GM23338 (cell line): ENCODE results near the gene ZCCHC8. TPM values are rescaled to one million over a fixed set of nuclear protein-coding genes. Genes with fewer than 3 reads are reported as not detected.

Experiments
- ATAC-seq: fragments of 200-7000 bp; cut with Tn5 transposase; 3 replicates; pipeline ENCODE4 v1.9.1; 2020
- DNase-seq: peaks from one replicate; pipeline ENCODE4 v3.0.0-alpha.2; 2015; ENCODE audit warnings: low spot score
- H2AFZ ChIP-seq: fragments of 200-600 bp; sonication (generic); 2 replicates; pipeline ENCODE4 v1.8.0; 2016; ENCODE audit warnings: antibody characterized with exemption, mild to moderate bottlenecking, moderate library complexity
- H3F3A ChIP-seq: fragments of 200-600 bp; sonication (generic); replicated peaks from 2 replicates; pipeline ENCODE4 v1.8.0; 2017; ENCODE audit warnings: antibody characterized with exemption, mixed run types, low read depth
- H3K27ac ChIP-seq: fragments of 200-600 bp; sonication (generic); 2 replicates; pipeline ENCODE4 v1.6.1; 2016; ENCODE audit warnings: low read depth
- H3K27me3 ChIP-seq: fragments of 200-600 bp; sonication (generic); 2 replicates; pipeline ENCODE4 v1.8.0; 2016; ENCODE audit warnings: mild to moderate bottlenecking, mixed run types, moderate library complexity; ENCODE audit not compliant: insufficient read depth
- H3K36me3 ChIP-seq: fragments of 200-600 bp; sonication (generic); 2 replicates; pipeline ENCODE4 v1.8.0; 2016; ENCODE audit warnings: mild to moderate bottlenecking; ENCODE audit not compliant: insufficient read depth
- H3K4me1 ChIP-seq: fragments of 200-600 bp; sonication (generic); 2 replicates; pipeline ENCODE4 v1.8.0; 2016; ENCODE audit warnings: mild to moderate bottlenecking, moderate library complexity; ENCODE audit not compliant: insufficient read depth
- H3K4me2 ChIP-seq: fragments of 200-600 bp; sonication (generic); 2 replicates; pipeline ENCODE4 v1.7.1; 2017; ENCODE audit warnings: mixed run types
- H3K4me3 ChIP-seq: fragments of 200-600 bp; sonication (generic); 2 replicates; pipeline ENCODE4 v1.6.1; 2016; ENCODE audit warnings: mixed run types
- H3K79me2 ChIP-seq: fragments of 200-600 bp; sonication (generic); replicated peaks from 2 replicates; pipeline ENCODE4 v1.8.0; 2017; ENCODE audit warnings: mild to moderate bottlenecking; ENCODE audit not compliant: insufficient read depth
- H3K9me2 ChIP-seq: fragments of 200-600 bp; sonication (generic); 2 replicates; pipeline ENCODE4 v1.8.0; 2017; ENCODE audit not compliant: insufficient read depth
- H4K20me1 ChIP-seq: fragments of 200-600 bp; sonication (generic); replicated peaks from 2 replicates; pipeline ENCODE4 v1.8.0; 2017; ENCODE audit warnings: mild to moderate bottlenecking; ENCODE audit not compliant: insufficient read depth
- H3K27ac Mint-ChIP-seq: 2 replicates; pipeline ENCODE4 v1.8.0; 2020; ENCODE audit warnings: inconsistent platforms, mild to moderate bottlenecking, moderate library complexity, mixed read lengths
- H3K27me3 Mint-ChIP-seq: 3 replicates; pipeline ENCODE4 v1.8.0; 2022; ENCODE audit warnings: low read depth, mild to moderate bottlenecking, moderate library complexity, mixed read lengths, inconsistent platforms; ENCODE audit not compliant: insufficient read depth, poor library complexity
- H3K36me3 Mint-ChIP-seq: 3 replicates; pipeline ENCODE4 v1.8.0; 2021; ENCODE audit warnings: low read depth, mild to moderate bottlenecking, inconsistent platforms, moderate library complexity, mixed read lengths
- H3K4me1 Mint-ChIP-seq: 3 replicates; pipeline ENCODE4 v1.8.0; 2020; ENCODE audit warnings: mild to moderate bottlenecking, inconsistent platforms, mixed read lengths
- H3K4me3 Mint-ChIP-seq: 3 replicates; pipeline ENCODE4 v1.8.0; 2021; ENCODE audit warnings: moderate library complexity, mild to moderate bottlenecking, inconsistent platforms, mixed read lengths
- H3K9me3 Mint-ChIP-seq: 3 replicates; pipeline ENCODE4 v1.8.0; 2020; ENCODE audit warnings: moderate library complexity, mild to moderate bottlenecking, inconsistent platforms, mixed read lengths
- CREB1 ChIP-seq: fragments of 250-450 bp; sonication (Bioruptor Pico); IDR thresholded peaks from 2 replicates; pipeline ENCODE4 v1.5.0; 2020; ENCODE audit warnings: low read depth, mild to moderate bottlenecking, moderate library complexity
- ETS1 ChIP-seq: IDR thresholded peaks from 2 replicates; pipeline ENCODE4 v1.6.1; 2016; ENCODE audit warnings: antibody characterized with exemption
- EZH2 ChIP-seq: fragments of 200-600 bp; sonication (generic); IDR thresholded peaks from one replicate; pipeline ENCODE4 v1.8.0; 2017; ENCODE audit warnings: antibody characterized with exemption, mild to moderate bottlenecking, low read depth; ENCODE audit not compliant: unreplicated experiment
- JUNB ChIP-seq: IDR thresholded peaks from one replicate; pipeline ENCODE4 v1.6.1; 2016; ENCODE audit warnings: antibody characterized with exemption; ENCODE audit not compliant: unreplicated experiment
- POLR2AphosphoS5 ChIP-seq: IDR thresholded peaks from 2 replicates; pipeline ENCODE4 v1.6.1; 2016; ENCODE audit warnings: antibody characterized with exemption, low read depth
- REST ChIP-seq: IDR thresholded peaks from one replicate; pipeline ENCODE4 v1.6.1; 2018; ENCODE audit warnings: antibody characterized with exemption; ENCODE audit not compliant: unreplicated experiment
- STAT1 ChIP-seq: IDR thresholded peaks from one replicate; pipeline ENCODE4 v1.6.1; 2016; ENCODE audit warnings: antibody characterized with exemption; ENCODE audit not compliant: unreplicated experiment
- ZNF114 ChIP-seq: fragments of 250-450 bp; sonication (Bioruptor Pico); IDR thresholded peaks from 2 replicates; pipeline ENCODE4 v1.5.0; 2020; ENCODE audit warnings: mild to moderate bottlenecking, moderate library complexity
- ZNF331 ChIP-seq: fragments of 250-450 bp; sonication (Bioruptor Pico); IDR thresholded peaks from 2 replicates; pipeline ENCODE4 v1.5.0; 2020; ENCODE audit warnings: low read depth, mild to moderate bottlenecking, moderate library complexity
- polyA plus RNA-seq: library from polyadenylated mRNA; unstranded; fragments of >200 nt; fragmentation: Nextera tagmentation; extraction: Ambion mirVana; gene quantifications from 2 replicates; pipeline ENCODE4 v1.2.1, GENCODE V29; 2016
- total RNA-seq: library from RNA; depleted of rRNA; stranded (reverse); fragments of >200 nt; shearing (Covaris generic); gene quantifications from 2 replicates; pipeline ENCODE4 v1.2.3, GENCODE V29; 2014

The ZCCHC8 gene
- total and polyA plus RNA-seq, 2 experiments from 2014 or later, result 23.9 to 39.0 TPM

GRCh38 chr12:122523846-122524718 is 23.4 kb upstream of the ZCCHC8 start:
- no peaks in the 10 kb centered on the region for H3F3A ChIP-seq
- H3K27me3 ChIP-seq, result no peaks in the 10 kb centered on the region
- 0 out of 2 replicates have a peak overlapping the region, but pooled peaks have one; percentile 59 for H3K27ac ChIP-seq
- H3K9me2 ChIP-seq, result no peaks in the 10 kb centered on the region
- H3K36me3 Mint-ChIP-seq, result peaks cover 60% of the 10 kb centered on the region
- H3K27me3 Mint-ChIP-seq, result peaks cover 2% of the 10 kb centered on the region
- H3K9me3 Mint-ChIP-seq, result no peaks in the 10 kb centered on the region
- H3K79me2 ChIP-seq, result peaks cover 91% of the 10 kb centered on the region
- H3K4me1 Mint-ChIP-seq, result peaks cover 15% of the 10 kb centered on the region
- peaks cover 48% of the 10 kb centered on the region for H3K36me3 ChIP-seq
- peak overlapping the region; percentile 93 for H3K4me2 ChIP-seq
- H3K27ac Mint-ChIP-seq, result peak overlapping the region; percentile 42; the same call in 1 of the 2 replicates
- H2AFZ ChIP-seq, result no peak overlapping the region
- H4K20me1 ChIP-seq, result peaks cover 38% of the 10 kb centered on the region
- no peak for ATAC-seq
- no peak for DNase-seq
- H3K4me3 Mint-ChIP-seq, result no peak overlapping the region; the same call in 1 of the 3 replicates
- peaks cover 23% of the 10 kb centered on the region for H3K4me1 ChIP-seq
- peak overlapping the region; percentile 98 for H3K4me3 ChIP-seq
- TF ChIP-seq ZNF331 (CRISPR knock-in tag) (no peak), EZH2 (no peak), JUNB (no peak), CREB1 (CRISPR knock-in tag) (no peak), REST (no peak), POLR2AphosphoS5 (no peak), ETS1 (no peak)

GRCh38 chr12:122523280-122523679 is 22.5 kb upstream of the ZCCHC8 start:
- ATAC-seq, result no peak
- Histone ChIP-seq H3K79me2 (peaks cover 91% of the 10 kb centered on the region), H3K27ac (peak overlapping the region; percentile 59; the same call in 1 of the 2 replicates), H4K20me1 (peaks cover 38% of the 10 kb centered on the region), H3K4me3 (peak overlapping the region; percentile 98), H3K27me3 (no peaks in the 10 kb centered on the region), H2AFZ (no peak overlapping the region), H3F3A (no peaks in the 10 kb centered on the region), H3K36me3 (peaks cover 53% of the 10 kb centered on the region), H3K9me2 (no peaks in the 10 kb centered on the region), H3K4me1 (peaks cover 22% of the 10 kb centered on the region), H3K4me2 (peak overlapping the region; percentile 93)
- no peak for TF ChIP-seq ZNF331 (CRISPR knock-in tag)
- TF ChIP-seq ETS1, result no peak
- TF ChIP-seq STAT1, result no peak
- TF ChIP-seq EZH2, result no peak
- TF ChIP-seq ZNF114 (CRISPR knock-in tag), result no peak
- no peak for DNase-seq
- peaks cover 2% of the 10 kb centered on the region for H3K27me3 Mint-ChIP-seq
- no peaks in the 10 kb centered on the region for H3K9me3 Mint-ChIP-seq
- H3K36me3 Mint-ChIP-seq, result peaks cover 68% of the 10 kb centered on the region
- H3K4me1 Mint-ChIP-seq, result peaks cover 15% of the 10 kb centered on the region
- H3K4me3 Mint-ChIP-seq, result no peak overlapping the region; the same call in 1 of the 3 replicates
- peak overlapping the region; percentile 43 for H3K27ac Mint-ChIP-seq
